HT1080 (cell line): Measurements from ENCODE around the gene S1PR4. TPM values are rescaled to one million over a fixed set of nuclear protein-coding genes. Genes with fewer than 3 reads are reported as not detected.
"Not testable (repeated sequence)": the region's sequence is repeated elsewhere in the genome, so short reads cannot be mapped to it uniquely, and the experiment has no call there.

Source experiments
- DNase-seq: peaks from one replicate; pipeline ENCODE4 v3.0.0-alpha.2; 2015; ENCODE audit warnings: low read depth
- total RNA-seq: library from RNA; depleted of rRNA; stranded (reverse); fragments of >200 nt; shearing (Covaris generic); gene quantifications from 2 replicates; pipeline ENCODE4 v1.2.3, GENCODE V29; 2014

S1PR4 gene
- total RNA-seq, 1 experiment from 2014 or later = 0.06 TPM

DNA sequence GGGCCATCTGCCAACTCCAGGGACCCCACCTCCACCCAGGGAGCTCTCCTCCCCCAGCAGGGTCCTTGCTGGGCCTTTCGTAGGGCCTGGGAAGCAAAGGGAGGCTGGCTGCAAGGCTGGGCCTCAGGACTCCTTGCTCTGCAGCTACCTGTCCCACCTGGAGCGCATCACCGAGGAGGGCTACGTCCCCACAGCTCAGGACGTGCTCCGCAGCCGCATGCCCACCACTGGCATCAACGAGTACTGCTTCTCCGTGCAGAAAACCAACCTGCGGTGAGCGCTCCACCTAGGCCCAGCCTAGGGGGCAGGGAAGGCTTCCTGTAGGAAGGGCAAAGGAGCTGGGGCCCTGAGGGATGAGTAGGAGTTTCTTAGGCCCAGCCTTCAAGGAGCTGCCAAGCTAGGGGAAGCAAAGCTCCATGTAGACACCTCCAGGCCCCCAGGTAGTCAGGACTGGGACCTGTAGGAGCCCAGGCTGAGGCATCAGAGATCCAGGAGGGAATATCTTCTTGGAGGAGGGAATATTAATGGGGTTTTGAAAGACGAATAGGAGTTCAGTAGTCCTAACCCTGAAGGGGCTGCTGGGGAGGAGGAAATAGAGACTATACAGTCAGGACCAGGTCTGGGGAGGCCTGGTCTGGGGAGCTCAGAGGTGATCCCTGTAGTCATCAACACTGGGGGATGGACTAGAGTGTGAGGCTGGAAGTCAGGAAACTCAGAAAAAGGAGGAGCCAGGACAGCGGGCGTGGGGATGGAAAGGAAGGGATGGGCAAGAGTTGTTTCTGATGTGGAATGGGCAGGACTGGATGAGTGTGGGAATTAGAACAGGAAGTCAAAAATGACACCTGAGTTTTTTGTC lies 26.8 kb upstream of the S1PR4 start:
- DNase-seq = peak; percentile 49

DNA sequence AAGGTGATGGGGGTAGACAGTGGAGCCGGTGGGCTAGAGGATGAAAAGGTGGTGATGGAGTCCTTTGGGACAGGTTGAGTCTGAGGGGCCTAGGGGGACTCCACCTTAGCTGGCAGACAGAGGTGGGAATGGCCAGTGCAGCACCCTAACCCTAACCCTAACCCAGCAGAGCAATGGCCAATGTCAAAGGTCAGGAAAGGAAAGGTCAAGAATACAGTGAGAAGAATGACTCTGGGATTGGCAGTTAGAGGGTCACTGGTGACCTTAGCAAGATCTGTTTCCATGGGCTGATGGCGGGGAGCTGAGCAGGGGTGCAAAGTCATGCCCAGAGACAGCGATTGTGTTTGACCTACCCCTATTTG lies 26.2 kb upstream of the S1PR4 start:
- no peak for DNase-seq

DNA sequence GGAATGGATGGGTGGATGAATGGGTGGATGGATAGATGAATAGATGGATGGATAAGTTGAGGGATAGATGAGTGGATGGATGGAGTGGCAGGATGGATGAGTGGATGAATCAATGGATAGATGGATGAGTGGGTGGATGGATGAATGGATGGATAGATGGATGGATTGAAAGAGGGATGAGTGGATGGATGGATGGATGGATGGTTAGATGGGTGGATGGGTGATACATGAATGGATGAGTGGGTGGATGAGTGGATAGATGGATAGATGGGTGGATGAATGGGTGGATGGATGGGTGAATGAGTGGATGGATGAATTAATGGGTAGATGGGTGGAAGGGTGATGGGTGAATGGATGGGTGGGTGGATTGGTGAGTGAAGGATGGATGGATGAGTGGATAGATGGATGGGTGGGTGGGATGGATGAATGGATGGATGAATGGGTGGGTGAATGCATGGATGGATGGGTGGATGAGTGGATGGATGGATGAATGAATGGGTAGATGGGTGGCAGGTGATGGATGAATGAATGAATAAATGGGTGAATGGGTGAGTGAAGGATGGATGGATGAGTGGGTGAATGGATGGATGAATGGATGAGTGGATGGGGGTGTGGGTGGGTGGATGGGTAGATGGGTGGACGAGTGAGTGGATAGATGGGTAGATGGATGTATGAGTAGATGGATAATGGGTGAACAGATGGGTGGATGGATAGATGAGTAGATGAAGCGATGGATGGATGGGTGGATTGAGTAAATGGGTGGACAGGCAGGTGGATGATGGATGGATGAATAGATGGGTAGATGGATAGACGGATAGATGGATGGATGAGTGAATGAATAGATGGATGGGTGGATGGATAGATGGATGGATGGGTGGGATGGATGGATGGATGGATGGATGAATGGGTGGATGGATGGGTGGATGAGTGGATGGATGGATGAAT lies 25.0 kb upstream of the S1PR4 start:
- no peak for DNase-seq

DNA sequence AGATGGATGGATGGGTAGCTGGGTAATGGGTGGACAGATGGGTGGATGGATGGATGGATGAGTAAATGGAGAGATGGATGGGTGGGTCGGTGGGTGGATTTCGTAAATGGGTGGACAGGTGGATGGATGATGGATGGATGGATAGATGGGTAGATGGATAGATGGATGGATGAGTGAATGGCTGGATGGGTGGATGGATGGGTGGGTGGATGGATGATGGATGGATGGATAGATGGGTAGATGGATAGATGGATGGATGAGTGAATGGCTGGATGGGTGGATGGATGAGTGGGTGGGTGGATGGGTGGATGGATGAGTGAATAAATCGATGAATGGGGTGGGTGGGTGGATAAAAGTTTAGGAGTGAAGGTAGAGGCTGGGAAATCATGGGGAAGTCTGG lies 24.1 kb upstream of the S1PR4 start:
- DNase-seq = not testable (repeated sequence)

DNA sequence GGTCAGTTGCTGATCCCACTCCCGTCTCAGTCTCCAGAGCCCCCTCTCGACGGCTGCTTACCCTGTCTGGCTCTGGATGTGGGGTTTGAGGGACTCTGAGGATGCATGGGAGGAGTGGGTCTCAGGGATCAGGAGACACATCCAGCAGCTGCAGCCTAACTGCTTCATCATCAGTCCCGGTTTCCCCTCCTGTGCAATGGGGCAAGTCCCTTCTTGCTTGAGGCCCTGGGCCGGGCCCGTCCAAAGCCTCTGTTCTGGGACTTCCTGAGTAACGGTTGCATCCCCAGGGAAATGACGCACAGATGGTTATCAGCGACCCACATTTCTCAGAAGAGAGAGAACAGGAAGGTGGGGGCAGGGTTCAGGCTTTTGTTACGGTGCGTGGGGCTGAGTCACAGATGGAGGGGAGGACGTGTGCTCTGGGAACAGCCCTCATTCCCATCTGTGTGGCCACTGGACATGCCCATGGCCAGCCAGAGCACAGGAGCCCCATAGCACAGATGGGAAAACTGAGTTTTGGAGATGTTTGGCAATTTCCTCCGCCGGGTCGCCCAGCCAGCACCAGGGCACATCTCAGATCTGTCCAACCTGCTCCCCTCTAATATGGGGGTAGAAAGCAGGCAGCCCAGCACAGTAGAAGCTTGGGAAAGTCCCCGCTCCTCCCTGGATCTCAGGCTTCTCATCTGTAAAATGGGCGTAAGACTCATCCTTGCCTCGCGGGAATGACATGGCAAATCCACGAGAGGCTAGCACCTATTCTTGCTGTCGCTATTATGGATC lies 23.4 kb upstream of the S1PR4 start:
- DNase-seq = peak; percentile 99

DNA sequence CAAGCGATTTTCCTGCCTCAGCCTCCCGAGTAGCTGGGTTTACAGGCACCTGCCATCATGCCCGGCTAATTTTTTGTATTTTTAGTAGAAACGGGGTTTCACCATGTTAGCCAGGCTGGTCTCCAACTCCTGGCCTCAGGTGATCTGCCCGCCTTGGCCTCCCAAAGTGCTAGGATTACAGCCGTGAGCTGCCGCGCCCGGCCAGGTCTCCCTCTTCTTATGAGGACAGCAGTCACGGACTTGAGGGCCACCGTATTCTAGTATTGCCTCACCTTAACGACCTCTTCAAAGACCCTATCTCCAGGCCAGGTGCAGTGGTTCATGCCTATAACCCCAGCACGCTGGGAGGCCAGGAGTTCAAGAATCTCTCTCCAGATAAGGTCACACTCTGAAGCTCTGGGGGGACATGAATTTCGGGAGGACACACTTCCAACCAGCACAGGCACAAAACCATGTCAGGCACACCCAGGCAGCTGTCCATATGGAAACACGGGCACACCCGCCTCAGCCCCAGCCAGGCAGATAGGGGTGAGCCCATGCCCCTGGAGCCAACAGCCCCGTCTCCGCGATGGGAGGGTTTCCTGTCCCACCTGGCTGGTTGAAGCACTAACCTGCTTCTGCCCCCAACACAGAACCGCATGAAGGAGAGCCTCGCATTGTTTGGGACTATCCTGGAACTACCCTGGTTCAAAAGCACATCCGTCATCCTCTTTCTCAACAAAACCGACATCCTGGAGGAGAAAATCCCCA lies 21.3 kb upstream of the S1PR4 start:
- DNase-seq = no peak

DNA sequence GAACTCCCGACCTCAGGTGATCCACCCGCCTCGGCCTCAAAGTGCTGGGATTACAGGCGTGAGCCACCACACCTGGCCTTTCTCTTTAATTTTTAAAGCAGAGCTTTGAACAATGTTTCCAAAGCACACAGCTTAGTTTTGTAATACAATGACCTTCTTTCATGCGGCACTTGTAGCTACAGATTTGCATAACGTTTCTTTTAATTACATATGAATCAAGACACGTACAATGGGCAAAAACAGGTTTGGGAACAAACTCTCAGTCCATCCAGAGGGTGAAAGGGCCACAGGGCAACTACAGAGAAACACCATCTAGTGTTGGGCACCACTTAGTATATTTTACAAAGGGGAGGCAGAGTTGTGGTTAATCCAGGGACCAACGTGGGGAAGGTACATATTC lies 19.0 kb upstream of the S1PR4 start:
- DNase-seq = no peak

DNA sequence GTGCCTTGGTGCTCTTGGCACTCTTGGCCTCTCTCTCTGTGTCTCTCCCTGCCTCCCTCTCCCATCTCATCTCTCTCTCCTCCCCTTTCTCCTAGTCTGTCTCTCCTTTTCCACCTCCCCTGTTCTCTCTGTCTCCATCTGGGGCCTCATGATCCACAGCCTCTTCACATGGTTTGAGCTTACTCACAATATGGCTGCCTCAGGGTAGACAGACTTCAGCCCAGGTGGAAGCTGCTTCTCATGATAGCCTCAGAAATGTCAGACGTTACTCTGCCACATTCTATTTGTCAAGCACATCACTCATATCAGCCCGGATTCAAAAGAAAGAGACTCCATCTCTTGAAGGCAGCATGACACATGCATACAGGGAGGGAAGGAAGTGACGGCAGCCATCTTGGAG lies 18.4 kb upstream of the S1PR4 start:
- no peak for DNase-seq

DNA sequence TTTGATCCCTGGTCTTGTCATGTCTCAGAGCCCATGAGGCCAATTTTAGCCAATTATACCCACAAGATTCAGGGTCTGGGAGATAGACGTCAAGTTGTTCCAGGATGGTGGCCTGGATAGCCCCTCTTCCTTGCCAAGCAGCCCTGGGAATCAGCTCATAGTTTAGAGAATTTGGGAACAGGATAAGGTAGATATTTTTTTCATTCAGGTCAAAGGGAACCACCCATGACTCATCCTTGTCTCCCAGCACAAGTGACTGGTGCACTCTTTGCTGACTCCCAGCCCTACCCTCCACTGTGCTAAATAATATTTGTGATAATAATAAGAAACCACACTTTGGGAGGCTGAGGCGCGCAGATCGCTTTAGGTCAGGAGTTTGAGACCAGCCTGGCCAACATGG lies 17.1 kb upstream of the S1PR4 start:
- DNase-seq = peak; percentile 55

DNA sequence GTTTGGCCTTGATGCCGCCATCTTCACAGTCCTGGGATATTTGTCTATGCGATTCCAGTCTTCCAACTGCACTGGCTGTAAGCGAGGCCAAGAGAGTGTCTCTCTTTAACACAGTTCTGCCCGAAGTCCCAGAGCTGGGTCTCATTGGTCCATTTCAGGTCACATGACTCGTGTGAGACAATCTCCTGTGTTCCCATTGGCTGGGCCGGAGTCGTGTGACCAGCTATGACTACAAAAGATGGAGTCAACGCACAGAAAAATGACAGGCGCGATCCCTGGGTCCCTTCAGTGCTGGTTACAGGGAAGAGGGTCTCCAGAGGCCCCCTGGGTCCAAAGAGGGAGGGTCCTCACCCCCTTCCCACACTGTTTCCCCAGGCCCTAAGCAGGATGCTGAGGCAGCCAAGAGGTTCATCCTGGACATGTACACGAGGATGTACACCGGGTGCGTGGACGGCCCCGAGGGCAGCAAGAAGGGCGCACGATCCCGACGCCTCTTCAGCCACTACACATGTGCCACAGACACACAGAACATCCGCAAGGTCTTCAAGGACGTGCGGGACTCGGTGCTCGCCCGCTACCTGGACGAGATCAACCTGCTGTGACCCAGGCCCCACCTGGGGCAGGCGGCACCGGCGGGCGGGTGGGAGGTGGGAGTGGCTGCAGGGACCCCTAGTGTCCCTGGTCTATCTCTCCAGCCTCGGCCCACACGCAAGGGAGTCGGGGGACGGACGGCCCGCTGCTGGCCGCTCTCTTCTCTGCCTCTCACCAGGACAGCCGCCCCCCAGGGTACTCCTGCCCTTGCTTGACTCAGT lies 15.9 kb upstream of the S1PR4 start:
- DNase-seq = no peak

DNA sequence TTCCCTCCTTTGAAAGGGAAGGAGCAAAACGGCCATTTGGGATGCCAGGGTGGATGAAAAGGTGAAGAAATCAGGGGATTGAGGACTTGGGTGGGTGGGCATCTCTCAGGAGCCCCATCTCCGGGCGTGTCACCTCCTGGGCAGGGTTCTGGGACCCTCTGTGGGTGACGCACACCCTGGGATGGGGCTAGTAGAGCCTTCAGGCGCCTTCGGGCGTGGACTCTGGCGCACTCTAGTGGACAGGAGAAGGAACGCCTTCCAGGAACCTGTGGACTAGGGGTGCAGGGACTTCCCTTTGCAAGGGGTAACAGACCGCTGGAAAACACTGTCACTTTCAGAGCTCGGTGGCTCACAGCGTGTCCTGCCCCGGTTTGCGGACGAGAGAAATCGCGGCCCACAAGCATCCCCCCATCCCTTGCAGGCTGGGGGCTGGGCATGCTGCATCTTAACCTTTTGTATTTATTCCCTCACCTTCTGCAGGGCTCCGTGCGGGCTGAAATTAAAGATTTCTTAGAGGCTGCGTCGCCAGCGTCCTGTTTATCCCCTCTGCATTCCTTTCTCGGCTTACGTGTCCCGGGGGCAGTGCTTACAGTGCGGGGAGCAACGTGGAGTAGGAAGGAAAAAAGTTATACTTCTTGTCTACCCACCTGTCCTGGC lies 15.2 kb upstream of the S1PR4 start:
- DNase-seq = peak; percentile 50

DNA sequence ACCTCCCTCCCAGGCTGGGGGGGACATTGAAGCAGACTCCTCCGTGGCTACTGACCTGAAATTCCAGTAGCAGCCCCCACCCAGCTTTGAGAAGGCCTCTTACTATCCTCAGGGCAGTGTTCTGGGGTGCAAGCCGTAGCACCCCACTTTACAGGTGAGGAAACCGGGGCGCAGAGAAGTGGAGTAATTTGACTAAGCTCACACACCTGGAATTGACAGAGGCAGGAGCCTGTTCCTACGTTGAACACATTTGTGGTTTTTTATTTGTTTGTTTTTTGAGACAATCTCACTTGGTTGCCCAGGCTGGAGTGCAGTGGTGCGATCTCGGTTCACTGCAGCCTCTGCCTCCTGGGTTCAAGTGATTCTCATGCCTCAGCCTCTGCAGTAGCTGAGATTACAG lies 14.6 kb upstream of the S1PR4 start:
- DNase-seq = no peak

DNA sequence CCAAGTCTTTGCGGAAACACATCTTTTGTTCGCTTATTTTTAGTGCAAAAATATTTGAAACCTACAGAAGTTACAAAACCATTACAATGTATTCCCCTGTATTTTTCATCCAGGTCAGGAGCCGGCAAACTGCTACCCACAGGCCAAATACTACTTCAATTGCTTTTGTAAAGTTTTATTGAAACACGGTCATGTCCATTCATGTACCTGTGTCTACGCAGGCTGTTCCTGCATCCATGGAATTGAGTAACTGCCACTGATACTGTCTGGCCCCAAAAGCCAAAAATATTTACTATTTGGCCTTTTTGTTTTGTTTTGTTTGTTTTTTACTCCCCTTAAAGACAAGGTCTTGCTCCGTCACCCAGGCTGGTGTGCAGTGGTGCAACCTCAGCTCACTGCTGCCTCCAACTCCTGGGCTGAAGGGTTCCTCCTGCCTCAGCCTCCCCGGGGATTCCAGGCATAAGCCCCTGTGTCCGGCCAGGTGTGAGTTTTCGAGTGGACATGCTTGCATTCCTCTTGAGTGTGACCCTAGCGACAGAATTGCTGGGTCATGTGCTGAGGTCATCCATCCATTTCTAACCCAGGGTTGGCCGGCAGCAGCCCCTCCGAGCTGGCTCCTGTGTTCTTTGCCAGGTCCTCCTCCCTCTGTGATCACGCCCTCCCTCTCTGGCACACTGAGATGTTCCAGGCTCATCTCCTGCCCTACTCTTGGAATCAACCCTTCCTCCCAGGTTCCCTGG lies 10.9 kb upstream of the S1PR4 start:
- DNase-seq = no peak

DNA sequence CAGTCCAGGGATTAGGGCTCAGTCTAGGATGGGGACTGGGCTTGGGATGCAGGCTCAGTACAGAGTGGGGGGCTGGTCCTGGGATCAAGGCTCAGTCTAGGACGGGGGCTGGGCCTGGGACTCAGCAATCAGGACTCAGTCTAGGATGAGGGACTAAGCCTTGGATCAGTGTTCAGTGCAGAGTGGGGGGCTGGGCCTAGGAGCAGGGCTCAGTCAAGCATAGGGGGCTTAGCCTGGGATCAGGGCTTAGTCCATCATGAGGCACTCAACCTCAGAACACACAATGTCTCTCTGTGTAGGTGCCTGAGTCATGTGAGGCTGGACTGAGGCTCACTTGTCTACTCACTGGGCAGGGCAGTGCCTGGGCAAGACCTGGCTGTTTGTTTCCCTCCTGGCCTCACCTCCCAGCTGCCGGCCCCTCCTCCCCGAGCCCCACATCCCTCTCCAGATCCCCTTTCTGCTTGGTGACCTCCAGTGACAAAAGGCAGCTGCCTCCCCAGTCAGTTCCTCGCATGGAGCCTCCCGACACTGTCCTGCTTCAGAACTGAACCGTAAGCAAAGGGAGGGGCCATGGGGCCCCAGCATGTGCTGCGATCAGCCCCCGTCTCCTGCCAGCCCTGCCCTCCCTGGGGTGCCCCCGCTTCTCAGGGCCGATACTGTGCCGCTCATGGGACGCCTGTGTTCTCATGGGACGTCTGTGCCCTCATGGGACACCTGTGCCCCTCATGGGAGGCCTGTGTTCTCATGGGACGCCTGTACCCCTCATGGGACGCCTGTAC lies 6.5 kb upstream of the S1PR4 start:
- DNase-seq = peak; percentile 66

DNA sequence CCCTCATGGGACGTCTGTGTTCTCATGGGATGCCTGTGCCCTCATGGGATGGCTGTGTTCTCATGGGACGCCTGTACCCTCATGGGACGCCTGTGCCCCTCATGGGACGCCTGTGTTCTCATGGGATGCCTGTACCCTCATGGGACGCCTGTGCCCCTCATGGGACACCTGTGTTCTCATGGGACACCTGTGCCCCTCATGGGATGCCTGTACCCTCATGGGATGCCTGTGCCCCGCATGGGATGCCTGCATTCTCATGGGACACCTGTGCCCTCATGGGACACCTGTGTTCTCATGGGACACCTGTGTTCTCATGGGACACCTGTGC lies 5.9 kb upstream of the S1PR4 start:
- DNase-seq = not testable (repeated sequence)

DNA sequence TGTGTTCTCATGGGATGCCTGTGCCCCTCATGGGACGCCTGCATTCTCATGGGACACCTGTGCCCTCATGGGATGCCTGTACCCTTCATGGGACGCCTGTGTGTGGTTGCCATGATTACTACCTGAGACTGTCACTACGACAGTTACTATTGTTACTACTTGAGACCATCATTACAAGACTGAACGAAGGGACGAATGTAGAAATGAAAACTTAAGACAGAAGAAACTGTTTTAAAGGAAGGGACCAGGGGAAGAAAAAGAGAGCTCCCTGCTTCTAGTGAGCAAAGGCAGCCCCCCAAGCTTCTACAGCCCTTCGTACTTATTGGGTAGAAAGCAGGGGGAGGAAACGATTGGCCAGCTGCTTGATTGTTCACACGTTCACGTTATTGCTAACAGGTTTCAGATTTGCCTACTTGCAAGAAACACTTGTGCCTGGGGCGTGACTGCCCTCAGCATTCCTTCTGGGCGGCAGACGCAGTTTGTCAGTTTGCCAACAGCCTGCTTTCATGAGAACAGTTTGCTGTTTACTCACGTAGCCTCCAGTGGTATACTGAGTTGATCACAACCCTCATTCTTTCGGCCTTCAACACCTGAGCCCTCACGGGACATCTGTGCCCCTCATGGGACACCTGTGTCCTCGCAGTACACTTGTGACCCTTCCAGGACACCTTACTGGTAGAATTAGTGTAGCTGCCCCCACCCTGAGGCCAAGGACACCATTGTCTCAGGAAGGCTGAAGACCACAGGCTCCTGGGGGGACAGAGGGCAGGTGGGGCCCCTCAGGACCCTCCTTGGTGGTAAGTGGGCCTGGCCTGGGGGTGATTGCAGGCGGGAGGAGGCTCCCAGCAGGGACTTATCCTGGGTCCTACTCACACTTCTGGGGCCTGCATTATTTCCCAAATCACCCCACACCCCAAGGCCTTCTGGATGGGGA lies 2.5 kb upstream of the S1PR4 start:
- DNase-seq = peak; percentile 72
